GM12878 (cell line): ENCODE data around the gene NHS. TPM values are rescaled to one million over a fixed set of nuclear protein-coding genes. Genes with fewer than 3 reads are reported as not detected.

ENCODE experiments used
- ATAC-seq: fragments of 200-7000 bp; cut with Tn5 transposase; 3 replicates; pipeline ENCODE4 v1.9.1; 2020; ENCODE audit warnings: mild to moderate bottlenecking, moderate library complexity
- BruUV-seq: library from RNA; stranded (reverse); fragments of 400-500 nt; replicated peaks from 2 replicates; lab custom pipeline; 2021; lab: Mats Ljungman, UMichigan
- CTCF ChIA-PET: fragments of 300-600 bp; sonication (Branson Sonifier 250); formaldehyde crosslinking; extraction: SDS; loops from one replicate; lab custom pipeline; 2021; ENCODE audit warnings: inconsistent platforms; lab: Yijun Ruan, JAX
- POLR2A ChIA-PET: fragments of 350-600 bp; formaldehyde crosslinking; extraction: SDS; loops from one replicate; lab custom pipeline; 2021; ENCODE audit warnings: inconsistent platforms; lab: Charles Lee
- RAD21 ChIA-PET: fragments of 300-600 bp; sonication (Branson Sonifier 250); formaldehyde crosslinking; loops from one replicate; lab custom pipeline; 2023; ENCODE audit warnings: antibody characterized with exemption; ENCODE audit not compliant: unreplicated experiment; lab: Charles Lee
- SMC1A ChIA-PET: fragments of 300-600 bp; sonication (Branson Sonifier 250); formaldehyde crosslinking; loops from one replicate; lab custom pipeline; 2023; ENCODE audit not compliant: unreplicated experiment, uncharacterized antibody; lab: Charles Lee
- DNase-seq: peaks from one replicate; pipeline ENCODE4 v3.0.0-alpha.2; 2011; ENCODE audit warnings: low read depth, low spot score
- FAIRE-seq: peaks from 3 replicates; lab custom pipeline; 2011; peaks lifted over from hg19 to GRCh38; lab: Jason Lieb, UNC
- H2AFZ ChIP-seq: 2 replicates; pipeline ENCODE4 v1.6.0; 2011; ENCODE audit warnings: low read depth, low read length, control low read depth; ENCODE audit not compliant: control insufficient read depth
- H3K27ac ChIP-seq: 2 replicates; pipeline ENCODE4 v1.5.1; 2011; ENCODE audit warnings: control low read depth; ENCODE audit not compliant: control insufficient read depth, insufficient read depth
- H3K27me3 ChIP-seq, 2 experiments: replicated peaks in 1 of 2; 2 replicates each; pipeline versions ENCODE4 v1.6.0 to v1.6.1; 2011; ENCODE audit warnings: low read length in 1 of 2; ENCODE audit not compliant: control insufficient read depth in 2 of 2, insufficient read depth in 2 of 2
- H3K36me3 ChIP-seq, 2 experiments: 2 replicates each; pipeline ENCODE4 v1.5.1; 2011; ENCODE audit warnings: low read length in 1 of 2; ENCODE audit not compliant: control insufficient read depth in 2 of 2, insufficient read depth in 2 of 2
- H3K4me1 ChIP-seq: 2 replicates; pipeline ENCODE4 v1.6.1; 2011; ENCODE audit warnings: mild to moderate bottlenecking, low read length, moderate library complexity, mixed read lengths; ENCODE audit not compliant: control insufficient read depth, insufficient read depth
- H3K4me2 ChIP-seq: 2 replicates; pipeline ENCODE4 v1.6.0; 2011; ENCODE audit warnings: control low read depth; ENCODE audit not compliant: control insufficient read depth, insufficient read depth
- H3K4me3 ChIP-seq: fragments of 200-600 bp; sonication (generic); 2 replicates; pipeline ENCODE4 v1.5.1; 2016
- H3K79me2 ChIP-seq: 2 replicates; pipeline ENCODE4 v1.6.0; 2011; ENCODE audit warnings: low read length; ENCODE audit not compliant: control insufficient read depth, insufficient read depth
- H3K9ac ChIP-seq: 2 replicates; pipeline ENCODE4 v1.8.0; 2011; ENCODE audit warnings: low read length, control low read depth, mixed read lengths; ENCODE audit not compliant: control insufficient read depth, insufficient read depth
- H3K9me3 ChIP-seq: replicated peaks from 3 replicates; pipeline ENCODE4 v1.5.1; 2011; ENCODE audit warnings: mild to moderate bottlenecking, low read length; ENCODE audit not compliant: control insufficient read depth, insufficient read depth
- H4K20me1 ChIP-seq: 2 replicates; pipeline ENCODE4 v1.6.0; 2011; ENCODE audit not compliant: control insufficient read depth, insufficient read depth
- ATF7 ChIP-seq: fragments of 450-650 bp; IDR thresholded peaks from 2 replicates; pipeline ENCODE4 v1.6.1; 2016; ENCODE audit warnings: low read depth, mild to moderate bottlenecking
- BCL11A ChIP-seq: IDR thresholded peaks from 2 replicates; pipeline ENCODE4 v1.6.1; 2011; ENCODE audit warnings: low read depth, low read length
- BHLHE40 ChIP-seq, 2 experiments: fragments of 450-650 bp in 1 of 2; IDR thresholded peaks; 2 replicates each; pipeline ENCODE4 v1.6.1; 2011 to 2017; ENCODE audit warnings: low read depth in 2 of 2, borderline replicate concordance in 1 of 2, improper control_type of control experiment in 1 of 2, low read length in 1 of 2, mild to moderate bottlenecking in 1 of 2
- HSF1 ChIP-seq: fragments of 150-350 bp; IDR thresholded peaks from 2 replicates; pipeline ENCODE4 v1.6.1; 2014; ENCODE audit warnings: mild to moderate bottlenecking, low read depth, low read length
- NFXL1 ChIP-seq: fragments of 450-650 bp; IDR thresholded peaks from 2 replicates; pipeline ENCODE4 v1.6.1; 2017; ENCODE audit warnings: antibody characterized with exemption, mild to moderate bottlenecking, borderline replicate concordance
- RELB ChIP-seq: fragments of 450-650 bp; IDR thresholded peaks from 2 replicates; pipeline ENCODE4 v1.6.1; 2017; ENCODE audit warnings: low read depth, mild to moderate bottlenecking, moderate library complexity
- ZBTB11 ChIP-seq: fragments of 450-650 bp; formaldehyde crosslinking; IDR thresholded peaks from 2 replicates; pipeline ENCODE4 v1.5.0; 2022; ENCODE audit warnings: mild to moderate bottlenecking, missing genetic modification characterization
- WGBS: methylation state at CpG from one replicate; pipeline ENCODE4 v1.1.6; 2016; ENCODE audit warnings: low lambda C conversion rate; ENCODE audit not compliant: insufficient replicate concordance, insufficient coverage; ENCODE audit errors: missing lambda C conversion rate; 5-methylcytosine and 5-hydroxymethylcytosine counted together
- in situ Hi-C: fragments of 300-500 bp; cut with MboI; formaldehyde crosslinking; loops from 9 replicates; pipeline ENCODE4 v1.14.3; 2018; ENCODE audit warnings: mixed read lengths
- intact Hi-C: fragments of 100-400 bp; cut with micrococcal nuclease; formaldehyde crosslinking; loops from one replicate; pipeline ENCODE4 v1.14.2; 2022; ENCODE audit not compliant: unreplicated experiment
- polyA plus RNA-seq, 11 experiments: library from polyadenylated mRNA; depleted of rRNA in 4 of 11; unstranded in 6 of 11; stranded (reverse) in 5 of 11; fragments of >200 nt; fragmentation: Nextera tagmentation in 4 of 11; fragmentation: Illumina TruSeq in 1 of 11; extraction: Ambion mirVana in 4 of 11; extraction: Trizol in 1 of 11; gene quantifications; 1 replicate in 1 of 11; 2 replicates in 10 of 11; pipeline versions ENCODE4 v1.2.1 to v1.2.3, GENCODE V29; 2011 to 2016; ENCODE audit warnings: inconsistent platforms in 2 of 11, missing spikeins in 2 of 11, low read depth in 1 of 11
- total RNA-seq, 4 experiments: library from RNA; depleted of rRNA in 3 of 4; stranded (reverse); fragments of >200 nt in 3 of 4; fragmentation: Illumina TruSeq in 1 of 4; extraction: Trizol in 1 of 4; gene quantifications; 2 replicates each; pipeline versions ENCODE4 v1.2.1 to v1.2.3, GENCODE V29; 2013 to 2021

The NHS gene
- total and polyA plus RNA-seq, 10 of the 15 experiments (the other 5 are each of a cell fraction or from before 2014, with no cell fraction given): under 0.01 to 0.07 (median 0.03) TPM; not detected in 7

- TF ChIP-seq RELB (no peak), BCL11A (no peak), BHLHE40 (IDR thresholded peaks at IDR 0.05; ENCODE audit: borderline replicate concordance in 1 of 2, low read depth in 2 of 2, low read length in 1 of 2) (no peak)
These were observed 346.7 kb downstream of the NHS start (continued) for GRCh38 chrX:17721715-17722114.

- Histone ChIP-seq H3K4me3 (no peak overlapping the region), H3K9me3 (no peaks in the 10 kb centered on the region), H3K4me2 (no peak overlapping the region), H3K27me3 (no peaks in the 10 kb centered on the region), H3K36me3 (no peaks in the 10 kb centered on the region), H2AFZ (no peak overlapping the region), H3K79me2 (no peaks in the 10 kb centered on the region), H3K9ac (no peak overlapping the region), H3K27ac (no peak overlapping the region), H4K20me1 (no peaks in the 10 kb centered on the region), H3K4me1 (no peaks in the 10 kb centered on the region)
- ChIA-PET POLR2A (no interaction called here), SMC1A (no interaction called here), RAD21 (no interaction called here), CTCF (no interaction called here)
- WGBS: 35% methylated on average over 2 of the region's 2 CpGs
- BruUV-seq: no TSS peak
- no peak for FAIRE-seq
- no peak for TF ChIP-seq ZBTB11
- no peak for TF ChIP-seq NFXL1
- no peak for TF ChIP-seq ATF7
- TF ChIP-seq HSF1: no peak
- no peak for ATAC-seq
- in situ Hi-C loops: no loop called here
- DNase-seq: no peak
- intact Hi-C loops: no loop called here
These were observed 350.2 kb downstream of the NHS start for GRCh38 chrX:17725181-17725580.
